Thyroid gland (tissue), 4 donors: ENCODE results near the gene RNF13.

Experiments
- CTCF ChIP-seq, 6 experiments: fragments of 200-600 bp in 3 of 6; fragments of 450-650 bp in 3 of 6; sonication (generic) in 3 of 6; IDR thresholded peaks; one replicate each; pipeline ENCODE4 v1.5.1; 2016 to 2019; ENCODE audit warnings: antibody characterized with exemption in 6 of 6, mild to moderate bottlenecking in 2 of 6, inconsistent platforms in 1 of 6, moderate library complexity in 1 of 6
- POLR2A ChIP-seq, 2 donors: fragments of 450-650 bp; IDR thresholded peaks; one replicate each; pipeline ENCODE4 v1.6.1; 2017; ENCODE audit warnings: antibody characterized with exemption in 2 of 2, mild to moderate bottlenecking in 2 of 2, moderate library complexity in 1 of 2

- no peak for TF ChIP-seq CTCF (IDR thresholded peaks at IDR 0.05)
- no peak for TF ChIP-seq POLR2A (IDR thresholded peaks at IDR 0.05)
These were observed 12.3 kb upstream of the RNF13 start for GRCh38 chr3:149800693-149801092.
